ENCODE data around the gene NLN.

- TF ChIP-seq CTCF (IDR thresholded peaks at IDR 0.05; ENCODE audit: poor library complexity) (no peak), EZH2 (IDR thresholded peaks at IDR 0.05; ENCODE audit: borderline replicate concordance) (no peak)
Observed at GRCh38 chr5:65682148-65682547, 39.9 kb upstream of the NLN start.

All from hepatocyte (in vitro differentiated cells).